Mesendoderm (in vitro differentiated cells): ENCODE measurements around the gene IL1RL1.

Experiments used
- DNase-seq: peaks from one replicate; pipeline ENCODE4 v3.0.0; 2013
- H2AK5ac ChIP-seq: 2 replicates; pipeline ENCODE4 v1.6.1; 2013; ENCODE audit warnings: low read length, inconsistent platforms
- H2BK120ac ChIP-seq: 2 replicates; pipeline ENCODE4 v1.6.1; 2013; ENCODE audit warnings: low read depth, mild to moderate bottlenecking, low read length, moderate library complexity, mixed read lengths
- H2BK15ac ChIP-seq: replicated peaks from 2 replicates; pipeline ENCODE4 v1.6.1; 2013; ENCODE audit warnings: low read depth, mild to moderate bottlenecking, moderate library complexity
- H2BK5ac ChIP-seq: 2 replicates; pipeline ENCODE4 v1.6.1; 2013; ENCODE audit warnings: low read length, inconsistent platforms
- H3K18ac ChIP-seq: 2 replicates; pipeline ENCODE4 v1.6.1; 2013; ENCODE audit warnings: mild to moderate bottlenecking, low read length, mixed read lengths
- H3K23ac ChIP-seq: one replicate; pipeline ENCODE4 v1.6.1; 2013; ENCODE audit warnings: low read length
- H3K27ac ChIP-seq: 2 replicates; pipeline ENCODE4 v1.5.1; 2013; ENCODE audit warnings: low read depth, mild to moderate bottlenecking, inconsistent platforms, low read length, moderate library complexity
- H3K27me3 ChIP-seq: 2 replicates; pipeline ENCODE4 v1.6.1; 2013; ENCODE audit warnings: low read length, control low read depth, mild to moderate bottlenecking, inconsistent platforms; ENCODE audit not compliant: insufficient read depth, poor library complexity
- H3K36me3 ChIP-seq: 2 replicates; pipeline ENCODE4 v1.6.1; 2013; ENCODE audit warnings: low read length, inconsistent platforms; ENCODE audit not compliant: control insufficient read depth, insufficient read depth
- H3K4ac ChIP-seq: one replicate; pipeline ENCODE4 v1.6.1; 2013; ENCODE audit warnings: low read depth, mild to moderate bottlenecking, low read length, moderate library complexity
- H3K4me1 ChIP-seq: 2 replicates; pipeline ENCODE4 v1.6.1; 2013; ENCODE audit warnings: low read depth, low read length, inconsistent platforms; ENCODE audit not compliant: control insufficient read depth
- H3K4me2 ChIP-seq: 2 replicates; pipeline ENCODE4 v1.6.1; 2013; ENCODE audit warnings: low read length
- H3K4me3 ChIP-seq: 2 replicates; pipeline ENCODE4 v1.5.1; 2013; ENCODE audit warnings: mild to moderate bottlenecking, low read length
- H3K56ac ChIP-seq: one replicate; pipeline ENCODE4 v1.6.1; 2013; ENCODE audit warnings: low read length
- H3K79me1 ChIP-seq: 2 replicates; pipeline ENCODE4 v1.6.1; 2013; ENCODE audit warnings: low read length, inconsistent platforms
- H3K79me2 ChIP-seq: 2 replicates; pipeline ENCODE4 v1.6.1; 2013; ENCODE audit warnings: mild to moderate bottlenecking, low read length; ENCODE audit not compliant: control insufficient read depth, insufficient read depth
- H3K9ac ChIP-seq: 2 replicates; pipeline ENCODE4 v1.6.1; 2013; ENCODE audit warnings: low read length, inconsistent platforms
- H4K5ac ChIP-seq: one replicate; pipeline ENCODE4 v1.6.1; 2013; ENCODE audit warnings: low read length
- H4K8ac ChIP-seq: one replicate; pipeline ENCODE4 v1.6.1; 2013; ENCODE audit warnings: low read depth, mild to moderate bottlenecking, control low read depth, low read length, moderate library complexity
- WGBS: extraction: QIAGEN DNeasy Blood & Tissue Kit; methylation state at CpG from one replicate; pipeline ENCODE4 v1.1.7; 2013; ENCODE audit warnings: low lambda C conversion rate, missing lambda C conversion rate; ENCODE audit not compliant: insufficient coverage; ENCODE audit errors: extremely low coverage; 5-methylcytosine and 5-hydroxymethylcytosine counted together

IL1RL1 gene

DNA sequence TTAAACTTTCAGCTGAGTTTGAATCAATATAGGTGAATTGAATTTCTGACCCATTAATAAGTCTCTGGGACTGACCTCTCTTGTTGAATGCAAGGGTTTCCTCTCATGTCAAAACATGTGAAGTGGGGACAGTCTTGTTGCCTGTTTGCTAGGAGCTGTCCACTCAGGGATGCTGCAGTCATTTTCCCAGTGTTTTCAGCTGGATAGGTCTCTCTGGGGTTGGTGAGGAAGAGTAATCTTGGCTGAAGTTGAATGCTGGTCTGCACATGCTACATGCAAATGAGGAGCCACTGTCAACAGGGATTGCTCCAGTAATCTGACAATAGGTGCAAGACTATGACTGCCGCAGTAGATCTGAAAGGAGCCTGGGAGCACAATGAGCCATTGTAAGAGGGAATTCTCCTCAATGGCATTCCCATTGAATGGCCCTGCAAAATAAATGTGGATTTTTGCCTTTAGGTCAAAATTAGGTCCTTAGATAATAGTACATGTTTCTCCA lies 34.1 kb upstream of the IL1RL1 start:
- Histone ChIP-seq H3K56ac (no peak overlapping the region), H3K18ac (peak overlapping the region; percentile 65), H3K79me1 (no peaks in the 10 kb centered on the region), H3K79me2 (no peaks in the 10 kb centered on the region), H3K4me1 (peaks cover 4% of the 10 kb centered on the region), H4K8ac (no peak overlapping the region), H3K4me2 (no peak overlapping the region), H4K5ac (no peak overlapping the region), H3K23ac (no peak overlapping the region), H3K4ac (no peak overlapping the region), H2BK120ac (peak overlapping the region; percentile 82), H2AK5ac (no peak overlapping the region), H3K9ac (no peak overlapping the region), H3K27me3 (no peaks in the 10 kb centered on the region), H3K27ac (peak overlapping the region; percentile 88), H2BK15ac (no peak overlapping the region), H3K36me3 (no peaks in the 10 kb centered on the region), H3K4me3 (no peak overlapping the region), H2BK5ac (no peak overlapping the region)
- no CpG with 5 or more reads among the region's 1 CpG for WGBS
- peak; percentile 80 for DNase-seq

DNA sequence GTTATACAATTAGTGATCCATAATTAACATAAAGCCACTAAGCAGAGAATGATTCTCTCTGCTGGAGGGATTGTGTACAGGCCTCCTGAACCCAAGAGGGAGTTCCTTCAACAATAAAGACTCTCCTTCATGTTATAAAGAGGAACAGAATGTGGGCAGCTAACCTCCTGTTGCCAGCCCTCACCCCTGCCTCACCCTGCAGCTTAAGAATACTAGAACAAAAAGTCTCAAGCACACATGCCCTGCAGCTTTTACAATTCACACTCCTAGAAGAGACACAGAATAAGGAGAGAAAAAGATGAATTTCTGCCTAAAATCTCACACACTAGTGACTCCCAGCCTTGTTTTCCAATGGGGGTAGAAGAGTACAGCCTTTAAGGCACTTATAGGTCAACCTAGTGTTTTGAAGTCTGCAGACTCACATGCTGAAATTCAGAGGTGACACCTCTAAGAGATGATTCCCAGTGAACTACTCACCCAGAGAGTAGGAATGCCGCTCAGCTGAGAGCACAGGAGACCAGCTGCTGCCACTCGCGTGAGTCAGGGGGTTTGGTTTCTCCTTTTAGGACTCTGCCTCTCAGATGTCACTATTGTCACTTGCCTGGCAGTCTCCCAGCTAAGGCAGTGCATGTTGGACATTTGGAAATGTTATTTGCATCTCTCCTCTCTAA lies 32.5 kb upstream of the IL1RL1 start:
- Histone ChIP-seq H2BK120ac (no peak overlapping the region), H3K4me1 (peaks cover 4% of the 10 kb centered on the region), H3K36me3 (no peaks in the 10 kb centered on the region), H2BK15ac (no peak overlapping the region), H3K4me2 (no peak overlapping the region), H3K27ac (peak overlapping the region; percentile 33), H3K79me2 (no peaks in the 10 kb centered on the region), H2BK5ac (peak overlapping the region; percentile 51), H3K18ac (no peak overlapping the region), H4K5ac (no peak overlapping the region), H3K79me1 (no peaks in the 10 kb centered on the region), H3K4ac (no peak overlapping the region), H3K4me3 (no peak overlapping the region), H3K23ac (no peak overlapping the region), H2AK5ac (no peak overlapping the region), H3K56ac (peak overlapping the region; percentile 18), H3K9ac (no peak overlapping the region), H3K27me3 (no peaks in the 10 kb centered on the region), H4K8ac (no peak overlapping the region)
- peak; percentile 42 for DNase-seq
- WGBS = no CpG with 5 or more reads among the region's 3 CpGs

DNA sequence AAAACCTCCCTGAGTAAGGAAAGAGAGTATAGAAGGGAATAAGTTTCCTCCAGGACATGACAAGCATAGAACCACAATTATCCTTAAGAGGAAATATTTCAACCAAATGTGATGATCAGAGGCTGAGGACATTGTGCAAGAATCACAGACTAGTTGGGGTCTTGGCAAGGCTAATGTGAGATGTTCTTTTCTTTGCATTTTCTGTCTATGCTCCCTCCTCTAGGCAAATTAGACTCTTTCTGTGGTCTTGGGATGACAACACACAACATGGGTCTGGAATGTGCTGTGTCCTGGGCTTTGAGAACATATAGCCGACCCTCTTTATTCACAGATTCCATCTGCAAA lies 32.0 kb upstream of the IL1RL1 start:
- no peak overlapping the region for H4K5ac ChIP-seq
- no peak overlapping the region for H3K4me2 ChIP-seq
- no peaks in the 10 kb centered on the region for H3K79me1 ChIP-seq
- H3K27ac ChIP-seq = no peak overlapping the region
- no peak overlapping the region for H3K23ac ChIP-seq
- H2BK120ac ChIP-seq = no peak overlapping the region
- H4K8ac ChIP-seq = no peak overlapping the region
- no peak overlapping the region for H3K4me3 ChIP-seq
- H3K4me1 ChIP-seq = peaks cover 4% of the 10 kb centered on the region
- no peak overlapping the region for H3K4ac ChIP-seq
- no peak overlapping the region for H2AK5ac ChIP-seq
- H3K79me2 ChIP-seq = no peaks in the 10 kb centered on the region
- H2BK15ac ChIP-seq = no peak overlapping the region
- DNase-seq = no peak
- H3K36me3 ChIP-seq = no peaks in the 10 kb centered on the region
- WGBS = no CpG with 5 or more reads among the region's 1 CpG
- H3K18ac ChIP-seq = no peak overlapping the region
- H2BK5ac ChIP-seq = no peak overlapping the region
- H3K56ac ChIP-seq = peak overlapping the region; percentile 18
- H3K9ac ChIP-seq = no peak overlapping the region
- H3K27me3 ChIP-seq = no peaks in the 10 kb centered on the region

DNA sequence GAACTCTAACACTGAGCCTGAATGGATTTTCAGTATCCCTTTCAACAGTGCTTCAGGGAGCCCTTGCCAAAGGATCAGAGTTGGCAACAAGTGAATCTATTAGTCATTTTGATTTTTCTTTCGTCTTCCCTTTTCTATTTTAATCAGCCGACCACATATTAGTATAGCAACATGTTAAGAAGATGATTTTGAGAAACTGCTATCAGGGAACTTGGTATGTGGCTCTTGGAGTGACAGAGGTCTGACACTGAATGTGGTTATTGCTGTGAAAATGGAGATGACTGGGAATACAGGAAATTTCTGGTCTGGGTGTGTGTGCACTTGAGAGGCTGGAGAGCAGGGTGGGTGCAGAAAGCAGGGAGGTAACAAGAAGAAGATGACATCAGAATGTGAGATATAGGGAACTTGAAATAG lies 28.7 kb upstream of the IL1RL1 start:
- H4K8ac ChIP-seq = no peak overlapping the region
- no peak overlapping the region for H3K23ac ChIP-seq
- DNase-seq = no peak
- no peak overlapping the region for H3K9ac ChIP-seq
- H3K56ac ChIP-seq = no peak overlapping the region
- no peak overlapping the region for H3K4ac ChIP-seq
- no peaks in the 10 kb centered on the region for H3K79me2 ChIP-seq
- peaks cover 2% of the 10 kb centered on the region for H3K4me1 ChIP-seq
- H3K36me3 ChIP-seq = no peaks in the 10 kb centered on the region
- H2BK15ac ChIP-seq = no peak overlapping the region
- H3K4me2 ChIP-seq = no peak overlapping the region
- no peaks in the 10 kb centered on the region for H3K79me1 ChIP-seq
- H3K4me3 ChIP-seq = no peak overlapping the region
- H3K18ac ChIP-seq = no peak overlapping the region
- no peak overlapping the region for H2BK5ac ChIP-seq
- H2AK5ac ChIP-seq = no peak overlapping the region
- H2BK120ac ChIP-seq = no peak overlapping the region
- H3K27me3 ChIP-seq = no peaks in the 10 kb centered on the region
- H3K27ac ChIP-seq = no peak overlapping the region
- no peak overlapping the region for H4K5ac ChIP-seq
- no CpG with 5 or more reads among the region's 2 CpGs for WGBS

DNA sequence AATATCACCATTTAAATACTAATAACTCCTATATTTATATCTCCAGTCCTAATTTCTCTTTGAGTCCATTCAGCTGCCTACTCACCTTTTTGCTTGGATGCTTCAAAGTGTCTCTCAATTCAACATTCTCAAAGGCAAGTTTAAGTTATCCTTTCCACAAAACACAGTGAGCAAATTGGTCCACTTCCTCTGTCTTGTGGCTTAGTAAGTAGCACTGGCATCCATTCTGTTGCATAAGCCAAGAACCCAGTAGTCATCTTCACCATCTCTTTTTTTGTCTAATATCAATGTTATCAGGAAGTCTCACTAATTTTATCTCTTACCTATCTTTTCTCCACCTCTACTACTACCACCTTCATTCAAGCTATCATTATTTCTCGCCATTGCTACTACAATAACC lies 27.4 kb upstream of the IL1RL1 start:
- H4K8ac ChIP-seq = no peak overlapping the region
- 100% methylated on average over 1 of the region's 1 CpG for whole genome bisulfite sequencing
- H3K23ac ChIP-seq = no peak overlapping the region

DNA sequence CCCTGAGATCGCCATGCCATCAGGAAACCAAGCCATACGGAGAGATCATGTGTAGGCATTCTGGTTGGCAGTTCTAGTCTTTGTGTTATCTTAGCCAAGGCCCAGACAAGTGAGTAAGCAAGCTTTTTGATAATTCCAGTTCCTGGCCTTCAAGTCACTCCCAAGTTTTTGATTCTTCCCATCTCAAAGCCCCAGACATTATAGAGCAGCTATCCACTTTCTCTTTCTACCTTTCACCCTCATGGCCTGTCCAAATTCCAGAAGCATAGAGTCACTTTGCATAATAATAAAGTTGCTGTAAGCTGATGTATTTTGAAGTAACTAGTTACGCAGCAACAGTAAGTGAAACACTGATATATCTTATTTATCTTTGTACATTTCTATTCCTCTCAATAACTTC lies 26.8 kb upstream of the IL1RL1 start:
- no peak overlapping the region for H3K23ac ChIP-seq
- no peaks in the 10 kb centered on the region for H3K4me1 ChIP-seq
- no peak overlapping the region for H2AK5ac ChIP-seq
- no peak overlapping the region for H3K9ac ChIP-seq
- no peaks in the 10 kb centered on the region for H3K36me3 ChIP-seq
- H3K27me3 ChIP-seq = no peaks in the 10 kb centered on the region
- no peak overlapping the region for H4K5ac ChIP-seq
- no peak for DNase-seq
- no CpG with 5 or more reads among the region's 3 CpGs for WGBS
- no peak overlapping the region for H3K56ac ChIP-seq
- H3K4me3 ChIP-seq = no peak overlapping the region
- no peak overlapping the region for H2BK15ac ChIP-seq
- H2BK120ac ChIP-seq = no peak overlapping the region
- H3K79me2 ChIP-seq = no peaks in the 10 kb centered on the region
- no peak overlapping the region for H3K27ac ChIP-seq
- H3K79me1 ChIP-seq = no peaks in the 10 kb centered on the region
- H3K4me2 ChIP-seq = no peak overlapping the region
- no peak overlapping the region for H2BK5ac ChIP-seq
- no peak overlapping the region for H4K8ac ChIP-seq
- no peak overlapping the region for H3K18ac ChIP-seq
- no peak overlapping the region for H3K4ac ChIP-seq

More for the DNA sequence above, 27.4 kb upstream of the IL1RL1 start:
- Histone ChIP-seq H3K36me3 (no peaks in the 10 kb centered on the region), H3K79me1 (no peaks in the 10 kb centered on the region), H3K18ac (no peak overlapping the region), H3K79me2 (no peaks in the 10 kb centered on the region), H3K56ac (no peak overlapping the region), H3K4ac (no peak overlapping the region), H3K27ac (no peak overlapping the region), H2BK15ac (no peak overlapping the region), H3K9ac (no peak overlapping the region), H2BK5ac (no peak overlapping the region), H3K4me3 (no peak overlapping the region), H3K27me3 (no peaks in the 10 kb centered on the region), H4K5ac (no peak overlapping the region), H2BK120ac (no peak overlapping the region), H3K4me1 (no peaks in the 10 kb centered on the region), H2AK5ac (no peak overlapping the region), H3K4me2 (no peak overlapping the region)
- no peak for DNase-seq
